GM12892 (cell line): Measurements from ENCODE around the gene AMBRA1. TPM values are rescaled to one million over a fixed set of nuclear protein-coding genes. Genes with fewer than 3 reads are reported as not detected.
A peak's percentile ranks its signal among the peaks of the same experiment; 100 is the strongest.

Source experiments
- DNase-seq: peaks from one replicate; pipeline ENCODE4 v3.0.0; 2011; ENCODE audit not compliant: insufficient read length
- FAIRE-seq: peaks from 2 replicates; lab custom pipeline; 2011; peaks lifted over from hg19 to GRCh38; lab: Jason Lieb, UNC
- POLR2A ChIP-seq: IDR thresholded peaks from 2 replicates; pipeline ENCODE4 v1.6.1; 2011; ENCODE audit warnings: low read depth, low read length, control low read depth
- POLR2AphosphoS5 ChIP-seq: IDR thresholded peaks from 2 replicates; pipeline ENCODE4 v1.6.1; 2011; ENCODE audit warnings: low read depth, low read length, control low read depth
- TAF1 ChIP-seq: IDR thresholded peaks from 2 replicates; pipeline ENCODE4 v1.6.1; 2011; ENCODE audit warnings: low read depth, mild to moderate bottlenecking, control low read depth, low read length, borderline replicate concordance
- polyA plus RNA-seq: library from polyadenylated mRNA; unstranded; fragments of >200 nt; gene quantifications from one replicate; pipeline ENCODE4 v1.2.1, GENCODE V29; 2012; ENCODE audit warnings: missing spikeins, inconsistent platforms; ENCODE audit not compliant: missing spikeins

AMBRA1 gene
- 8.9 TPM for polyA plus RNA-seq

DNA sequence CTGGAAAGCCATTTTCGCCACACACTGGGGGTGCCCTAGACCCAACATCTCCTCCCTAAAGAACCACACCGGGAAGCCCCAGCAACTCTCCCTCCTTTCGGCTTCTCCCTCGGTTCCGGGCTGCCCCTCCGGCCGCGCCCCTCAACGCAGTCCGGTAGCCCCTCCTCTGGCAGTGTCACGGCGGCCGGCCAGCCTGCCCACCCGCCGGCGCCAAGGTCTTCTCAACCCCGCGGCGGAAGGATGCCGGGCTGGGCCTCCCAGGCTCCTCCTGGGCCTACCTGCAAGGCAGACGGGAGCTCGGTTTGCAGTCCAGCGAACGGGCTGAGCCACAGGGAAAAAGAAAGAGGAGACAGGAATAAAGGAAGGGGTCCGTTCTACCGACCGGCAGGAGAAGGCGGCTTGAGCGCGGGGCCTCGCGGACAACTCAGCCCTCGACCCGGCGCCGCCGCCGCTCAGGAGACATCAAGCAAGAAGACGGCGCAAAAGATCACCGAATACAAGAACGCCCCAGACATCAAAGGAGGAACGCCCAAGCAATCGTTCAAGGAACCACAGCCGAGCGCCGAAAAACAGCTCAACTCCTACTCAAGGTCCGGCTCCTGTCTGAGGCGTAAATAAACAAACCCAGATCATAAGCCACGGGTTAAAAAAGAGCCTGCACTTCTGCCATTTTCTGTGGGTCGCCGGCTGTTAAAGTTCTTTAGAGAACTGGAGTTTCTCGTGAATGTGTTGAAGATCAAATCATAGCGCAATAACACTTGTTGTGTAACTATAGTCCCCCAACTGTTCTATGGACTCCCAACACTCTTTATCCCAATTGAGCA, at the start of gene AMBRA1:
AMBRA1 (minus strand) TSS at position 474 of the 824 bp plus-strand sequence. CDS start 45,643 bp downstream, outside the sequence.
- DNase-seq: peak; percentile 62
- TF ChIP-seq TAF1 (peak; percentile 68; the same call in 1 of the 2 replicates), POLR2A (peak; percentile 84), POLR2AphosphoS5 (peak; percentile 53)
- peak; percentile 96 for FAIRE-seq

- TF ChIP-seq TAF1: no peak
- no peak for DNase-seq
- no peak for FAIRE-seq
Measured at GRCh38 chr11:46643531-46643930, 49.7 kb upstream of the AMBRA1 start.

DNA sequence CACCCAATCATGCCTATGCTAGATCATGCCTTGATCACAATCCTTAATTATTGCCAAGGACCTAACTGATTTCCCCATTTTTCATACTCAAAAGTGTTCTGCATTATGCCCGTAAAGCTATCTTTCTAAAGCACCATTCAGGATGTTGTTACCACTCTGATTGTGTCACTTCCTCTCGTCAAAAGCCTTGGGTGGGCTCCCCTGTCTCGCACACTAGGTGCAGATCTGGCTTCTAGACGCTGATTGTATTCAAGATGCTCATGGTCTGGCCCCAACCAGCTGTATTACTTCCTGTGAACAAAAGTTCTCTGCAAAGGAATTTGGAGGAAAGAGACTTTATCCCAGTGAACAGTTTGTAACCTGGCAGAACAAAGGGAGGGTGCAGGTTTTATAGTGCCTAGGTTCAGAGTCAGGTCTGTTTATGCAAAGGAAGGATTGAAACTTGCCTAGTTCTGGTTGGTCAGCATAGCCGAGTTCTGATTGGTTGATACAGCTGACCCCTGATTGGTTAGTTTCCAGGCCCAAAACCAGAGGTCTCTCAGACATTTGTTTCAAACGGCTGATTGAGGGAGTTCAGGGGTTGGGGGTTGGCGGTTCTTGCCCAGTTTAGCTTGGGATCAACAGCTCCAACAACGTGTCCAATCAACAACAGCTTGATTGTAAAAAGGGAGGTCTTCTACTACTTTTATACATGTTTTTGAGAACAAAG, 49.0 kb upstream of the AMBRA1 start:
- FAIRE-seq (peak; percentile 44), DNase-seq (no peak)
- no peak for TF ChIP-seq TAF1
- no peak for TF ChIP-seq POLR2AphosphoS5
- no peak for TF ChIP-seq POLR2A

DNA sequence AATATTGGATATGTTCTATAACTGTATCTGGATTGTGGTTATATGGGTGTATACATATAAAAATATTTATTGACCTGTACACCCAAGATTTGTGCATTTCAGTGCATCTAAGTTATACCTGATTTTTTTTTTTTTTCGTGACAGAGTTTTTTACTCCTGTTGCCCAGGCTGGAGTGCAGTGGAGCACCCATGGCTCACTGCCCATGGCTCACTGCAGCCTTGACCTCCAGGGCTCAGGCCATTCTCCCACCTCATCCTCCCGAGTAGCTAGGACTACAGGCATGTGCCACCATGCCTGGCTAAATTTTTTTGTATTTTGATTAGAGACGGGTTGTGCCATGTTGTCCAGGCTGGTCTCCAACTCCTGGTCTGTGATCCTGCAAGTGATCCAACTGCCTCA, 47.8 kb upstream of the AMBRA1 start:
- TF ChIP-seq POLR2AphosphoS5: no peak
- no peak for TF ChIP-seq TAF1
- TF ChIP-seq POLR2A: no peak
- DNase-seq (no peak), FAIRE-seq (no peak)

GRCh38 chr11:46640036-46640788, 46.4 kb upstream of the AMBRA1 start:
- TF ChIP-seq TAF1: no peak
- no peak for TF ChIP-seq POLR2A
- no peak for TF ChIP-seq POLR2AphosphoS5
- no peak for DNase-seq
- FAIRE-seq: no peak

DNA sequence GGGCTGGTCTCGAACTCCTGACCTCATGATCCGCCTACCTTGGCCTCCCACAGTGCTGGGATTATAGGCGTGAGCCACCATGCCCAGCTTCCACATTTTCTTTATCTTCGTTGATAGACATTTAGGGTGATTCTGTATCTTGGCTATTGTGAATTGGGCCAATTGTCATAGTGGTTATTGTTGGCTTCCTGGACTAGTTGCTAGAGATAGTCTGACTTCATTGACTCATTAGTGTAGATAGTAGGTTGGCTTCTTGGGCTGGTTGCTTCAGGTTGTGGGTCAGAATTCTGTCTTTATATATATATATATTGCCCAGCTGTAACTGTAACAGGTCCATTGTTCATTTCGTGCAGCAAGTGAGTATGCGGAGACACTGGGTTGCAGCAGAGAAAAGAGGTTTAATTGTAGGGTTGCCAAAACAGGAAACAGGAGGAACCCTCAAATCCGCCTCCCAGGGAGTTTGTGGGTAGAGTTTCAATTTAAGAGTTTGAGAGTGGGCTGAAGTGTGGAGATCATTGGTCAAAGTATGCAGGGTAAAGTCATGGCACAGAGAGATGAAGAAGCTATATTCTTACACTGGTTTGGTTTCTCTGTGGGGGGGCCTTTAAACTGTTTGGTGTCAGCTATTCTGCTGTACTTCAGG, 45.5 kb upstream of the AMBRA1 start:
- FAIRE-seq: no peak
- TF ChIP-seq POLR2AphosphoS5 (no peak), POLR2A (no peak), TAF1 (no peak)

DNA sequence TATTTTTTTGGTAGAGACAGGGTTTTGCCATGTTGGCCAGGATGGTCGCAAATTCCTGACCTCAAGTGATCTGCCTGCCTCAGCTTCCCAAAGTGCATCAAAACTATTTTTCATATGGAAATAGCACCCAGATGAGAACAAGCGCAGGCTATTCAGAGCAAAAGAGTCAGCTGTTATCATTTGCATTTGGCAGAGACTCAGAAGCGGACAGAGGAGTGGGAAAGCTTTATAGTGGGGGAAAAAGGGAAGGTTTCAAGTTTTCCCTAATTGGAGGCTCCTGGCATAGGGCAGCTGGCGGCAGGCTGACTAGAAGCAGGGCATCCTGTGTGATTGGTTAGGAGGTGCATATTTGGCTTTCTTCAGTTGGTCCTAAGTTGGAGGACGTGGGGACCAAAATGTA, 43.7 kb upstream of the AMBRA1 start:
- FAIRE-seq (no peak), DNase-seq (no peak)
- no peak for TF ChIP-seq POLR2A
- no peak for TF ChIP-seq TAF1
- no peak for TF ChIP-seq POLR2AphosphoS5

More for the DNA sequence above, 45.5 kb upstream of the AMBRA1 start:
- DNase-seq: no peak

- DNase-seq (no peak), FAIRE-seq (no peak)
- TF ChIP-seq TAF1: no peak
Measured at GRCh38 chr11:46635557-46636139, 41.8 kb upstream of the AMBRA1 start.

GRCh38 chr11:46633291-46634217, 39.7 kb upstream of the AMBRA1 start:
- FAIRE-seq (no peak), DNase-seq (no peak)
- no peak for TF ChIP-seq POLR2AphosphoS5
- no peak for TF ChIP-seq TAF1
- no peak for TF ChIP-seq POLR2A

DNA sequence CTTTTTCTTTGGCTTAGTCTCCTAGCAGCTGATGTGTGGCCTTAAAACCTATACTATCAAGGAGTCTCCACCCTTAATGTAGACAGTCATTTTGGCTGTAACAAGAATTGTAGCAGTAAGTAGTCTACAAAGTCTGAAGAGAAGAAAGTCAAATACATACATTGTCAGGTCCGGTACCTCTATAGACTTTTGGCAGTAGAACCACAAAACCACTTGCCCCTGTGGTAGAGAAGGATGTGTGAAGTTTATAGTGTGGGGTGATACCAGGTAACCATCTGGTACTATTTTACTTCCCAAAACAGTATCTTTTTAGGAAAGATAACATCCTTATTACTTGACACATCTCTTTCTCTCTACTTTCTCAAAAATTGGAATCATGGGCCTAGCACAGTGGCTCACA, 38.7 kb upstream of the AMBRA1 start:
- DNase-seq: no peak
- TF ChIP-seq TAF1 (no peak), POLR2A (no peak), POLR2AphosphoS5 (no peak)
- FAIRE-seq: no peak

DNA sequence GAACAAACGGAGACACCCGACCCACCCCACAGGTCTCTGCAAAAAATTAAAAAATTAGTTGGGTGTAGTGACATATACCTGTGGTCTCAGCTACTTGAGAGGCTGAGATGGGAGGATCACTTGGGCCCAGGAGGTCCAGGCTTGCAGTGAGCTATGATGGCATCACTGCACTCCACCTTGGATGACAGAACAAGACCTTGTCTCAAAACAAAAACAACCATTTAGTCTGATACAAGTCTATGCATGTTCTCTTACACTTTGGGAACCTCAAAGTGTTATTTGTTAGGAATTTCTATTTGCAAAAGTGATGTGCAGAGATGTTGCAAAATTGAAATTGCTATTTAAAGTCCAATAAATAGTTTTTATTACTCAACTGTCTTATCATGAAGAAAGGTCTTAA, 37.9 kb upstream of the AMBRA1 start:
- DNase-seq (no peak), FAIRE-seq (no peak)
- TF ChIP-seq TAF1 (no peak), POLR2AphosphoS5 (no peak), POLR2A (no peak)
